NCI-H187 (cell line): Measurements from ENCODE around the gene APOL6.
"Not testable (repeated sequence)": the region's sequence is repeated elsewhere in the genome, so short reads cannot be mapped to it uniquely, and the experiment has no call there.

Experiments
- DNase-seq, 2 experiments: peaks; one replicate each; lab custom pipeline; 2025; lab: John Stamatoyannopoulos, UW

The APOL6 gene

DNA sequence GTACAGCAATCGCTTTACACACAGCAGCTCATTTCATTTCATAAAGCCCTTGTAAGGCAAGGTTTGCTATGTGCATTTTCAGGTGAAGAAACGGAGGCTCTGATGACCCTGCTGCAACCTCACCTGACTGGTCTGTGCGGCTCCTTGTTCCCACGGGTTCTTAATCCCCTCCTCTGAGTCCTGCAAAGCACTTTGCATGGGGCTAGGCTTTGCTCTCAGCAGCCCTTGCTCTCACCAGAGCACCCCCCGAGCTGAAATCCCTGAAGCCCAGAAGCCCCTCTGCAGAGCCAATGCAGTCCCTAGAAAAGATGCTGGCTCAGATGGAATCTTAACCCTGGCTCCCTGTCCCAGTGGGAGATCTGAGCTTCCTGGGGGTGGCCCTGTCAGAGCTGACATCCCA, 11.0 kb upstream of the APOL6 start:
- no peak for DNase-seq

DNA sequence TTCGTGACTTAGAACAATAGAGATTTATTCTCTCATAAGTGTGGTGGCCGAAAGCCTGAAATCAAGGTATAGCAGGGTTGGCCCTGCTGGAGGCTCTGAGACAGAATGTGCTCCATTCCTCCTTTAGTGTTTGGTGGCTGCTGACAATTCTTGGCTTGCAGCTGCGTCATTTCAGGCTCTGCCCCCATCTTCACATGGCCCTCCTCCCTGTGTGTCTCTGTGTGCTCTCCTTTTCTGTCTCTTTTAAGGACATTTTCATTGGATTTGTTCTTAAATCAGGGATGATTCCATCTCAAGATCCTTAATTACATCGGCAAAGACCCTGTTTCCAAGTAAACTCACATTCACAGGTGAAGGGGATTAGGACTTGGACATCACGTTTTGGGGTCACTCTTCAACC, 10.2 kb upstream of the APOL6 start:
- no peak for DNase-seq

- no peak for DNase-seq
Observed at GRCh38 chr22:35638410-35638809, 9.8 kb upstream of the APOL6 start.

GRCh38 chr22:35641494-35642120, 6.6 kb upstream of the APOL6 start:
- no peak for DNase-seq

- DNase-seq, result no peak
Observed at GRCh38 chr22:35642305-35642741, 5.9 kb upstream of the APOL6 start.

GRCh38 chr22:35643991-35644390, 4.3 kb upstream of the APOL6 start:
- no peak for DNase-seq

DNA sequence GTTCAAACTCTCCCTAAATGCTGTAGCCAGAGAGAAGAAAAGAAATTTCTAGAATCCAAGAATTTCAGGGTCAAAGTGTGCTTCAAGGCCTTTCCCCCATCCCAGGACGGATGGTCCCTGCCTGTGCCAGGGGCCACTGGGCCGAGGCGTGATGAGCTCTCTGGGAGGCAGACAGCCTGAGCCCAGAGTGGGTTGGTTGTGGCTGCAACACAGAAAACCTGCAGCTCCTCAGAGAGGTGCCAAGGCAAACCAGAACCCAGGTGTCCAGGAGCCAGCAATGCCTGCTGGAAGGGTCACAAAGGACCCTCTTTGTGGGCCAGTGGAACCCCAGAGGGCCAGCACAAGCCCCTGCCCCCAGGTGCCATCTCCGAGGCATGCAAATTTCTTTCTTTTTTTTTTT, 2.6 kb upstream of the APOL6 start:
- no peak for DNase-seq

DNA sequence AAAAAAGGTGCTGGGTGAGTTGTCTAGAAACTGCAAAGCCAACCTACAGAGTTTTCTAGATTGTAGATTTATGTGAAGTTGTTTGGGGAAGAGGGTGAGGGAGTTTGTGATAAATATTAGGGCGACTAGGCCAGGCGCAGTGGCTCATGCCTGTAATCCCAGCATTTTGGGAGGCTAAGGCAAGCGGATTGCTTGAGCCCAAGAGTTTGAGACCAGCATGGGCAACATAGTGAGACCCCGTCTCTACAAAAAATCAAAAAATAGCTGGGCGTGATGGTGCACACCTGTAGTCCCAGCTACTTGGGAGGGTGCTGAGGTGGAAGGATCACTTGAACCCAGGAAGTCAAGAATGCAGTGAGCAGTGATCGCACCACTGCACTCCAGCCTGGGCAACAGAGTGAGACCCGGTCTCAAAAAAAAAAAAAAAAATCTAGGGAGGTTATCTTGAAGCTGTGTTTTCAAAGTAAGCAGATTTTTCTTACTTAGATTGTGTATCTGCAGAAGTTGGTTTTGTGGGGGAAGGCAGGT, 844 bp downstream of the APOL6 start:
- DNase-seq, result no peak

DNA sequence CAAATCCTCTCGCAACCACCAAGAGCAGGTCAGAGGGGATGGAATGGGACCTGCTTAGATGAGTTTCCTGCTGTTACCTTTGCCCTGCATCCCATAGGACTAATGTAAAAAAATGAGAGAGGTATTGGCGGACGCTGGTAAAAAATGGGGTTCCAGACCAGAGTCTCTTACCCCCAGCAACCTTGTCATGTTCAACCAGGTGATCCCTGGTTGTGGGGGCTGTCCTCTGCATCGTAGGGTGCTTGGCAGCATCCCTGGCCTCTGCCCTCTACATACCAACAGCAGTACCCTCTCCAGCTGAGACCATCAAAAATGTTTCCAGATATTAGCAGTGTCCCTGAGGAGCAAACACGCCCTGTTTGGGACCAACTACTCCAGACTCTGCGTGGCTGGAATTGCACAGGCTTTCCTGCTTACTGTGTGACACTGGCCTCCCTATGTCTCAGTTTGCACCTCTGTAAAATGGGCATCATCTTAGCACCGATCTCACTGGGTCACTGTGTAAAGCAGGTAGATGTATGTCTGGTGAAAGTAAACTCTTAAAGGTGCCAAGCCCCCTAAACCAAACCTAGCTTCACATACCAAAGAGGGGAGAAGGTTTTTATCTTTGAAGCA, 1.5 kb downstream of the APOL6 start:
- DNase-seq, result no peak

- DNase-seq, result no peak
Observed at GRCh38 chr22:35651085-35651484, 2.8 kb downstream of the APOL6 start.

- DNase-seq, result no peak
Observed at GRCh38 chr22:35653824-35654223, 5.6 kb downstream of the APOL6 start.

GRCh38 chr22:35656284-35656752, 8.1 kb downstream of the APOL6 start:
- DNase-seq, result no peak

GRCh38 chr22:35657571-35658312, 9.5 kb downstream of the APOL6 start:
- DNase-seq, result no peak

GRCh38 chr22:35660291-35661127, 12.3 kb downstream of the APOL6 start:
- DNase-seq, result no peak

DNA sequence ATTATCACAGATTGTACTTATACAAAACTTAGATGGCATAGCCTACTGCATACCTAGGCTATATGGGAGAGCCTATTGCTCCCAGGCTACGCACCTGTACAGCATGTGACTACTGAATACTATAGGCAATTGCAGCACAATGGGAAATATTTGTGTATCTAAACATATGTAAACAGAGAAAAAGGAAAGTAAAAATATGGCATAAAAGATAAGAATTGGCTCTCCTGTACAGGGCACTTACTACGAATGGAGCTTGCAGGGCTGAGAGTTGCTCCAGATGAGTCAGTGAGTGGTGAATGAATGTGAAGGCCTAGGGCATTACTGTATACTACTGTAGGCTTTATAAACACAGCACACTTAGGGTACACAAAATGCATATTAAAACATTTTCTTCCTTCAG, 13.2 kb downstream of the APOL6 start:
- DNase-seq, result no peak

- DNase-seq, result no peak
Observed at GRCh38 chr22:35662914-35663313, 14.7 kb downstream of the APOL6 start.

DNA sequence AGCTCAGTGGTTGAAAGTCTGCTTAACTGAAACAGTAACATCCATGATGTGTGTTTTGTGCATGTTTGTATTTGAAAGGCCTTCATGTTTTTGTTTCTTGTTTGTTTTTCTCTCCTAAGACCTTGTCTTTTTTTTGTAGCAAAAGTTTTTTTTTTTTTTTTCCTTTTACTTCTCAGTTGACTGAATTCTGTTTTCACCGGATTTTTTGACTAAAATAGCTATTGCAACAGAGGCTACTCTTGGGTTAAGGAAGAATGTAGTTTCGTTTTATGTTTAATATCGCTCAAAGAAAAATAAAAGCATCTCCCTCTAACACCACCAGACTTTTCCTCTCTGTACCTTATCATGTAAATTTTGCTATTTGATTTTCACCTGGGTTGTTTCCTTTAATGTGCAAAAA, 15.1 kb downstream of the APOL6 start:
- DNase-seq, result no peak

DNA sequence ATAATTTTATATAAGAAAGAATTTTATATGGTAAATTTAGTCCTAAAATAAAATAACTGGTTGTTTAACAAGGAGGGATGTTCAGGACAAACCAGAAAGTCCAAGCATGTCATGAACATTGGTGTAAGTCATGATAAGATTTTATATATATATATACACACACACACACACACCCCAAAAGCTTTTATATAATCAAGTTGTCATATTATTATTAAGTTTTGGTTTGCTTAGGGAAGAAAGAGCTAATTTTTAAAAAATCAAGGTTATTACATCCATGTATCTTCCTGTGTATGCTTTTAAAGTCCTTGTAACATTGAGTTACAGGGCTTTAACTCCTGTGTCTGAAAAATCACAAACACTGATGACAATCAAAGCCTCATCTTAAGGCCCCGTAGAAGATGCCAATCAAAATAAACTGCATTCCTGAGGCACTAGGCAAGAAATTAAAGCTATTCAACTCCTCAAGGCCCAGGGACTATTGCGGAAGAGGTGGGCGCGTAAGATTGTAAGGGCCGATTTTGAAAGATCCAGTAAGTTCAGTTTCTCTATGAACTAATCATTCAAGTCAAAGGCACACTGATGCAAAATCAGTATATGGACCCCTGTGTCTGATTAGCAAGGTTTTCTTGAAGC, 16.8 kb downstream of the APOL6 start:
- no peak for DNase-seq

DNA sequence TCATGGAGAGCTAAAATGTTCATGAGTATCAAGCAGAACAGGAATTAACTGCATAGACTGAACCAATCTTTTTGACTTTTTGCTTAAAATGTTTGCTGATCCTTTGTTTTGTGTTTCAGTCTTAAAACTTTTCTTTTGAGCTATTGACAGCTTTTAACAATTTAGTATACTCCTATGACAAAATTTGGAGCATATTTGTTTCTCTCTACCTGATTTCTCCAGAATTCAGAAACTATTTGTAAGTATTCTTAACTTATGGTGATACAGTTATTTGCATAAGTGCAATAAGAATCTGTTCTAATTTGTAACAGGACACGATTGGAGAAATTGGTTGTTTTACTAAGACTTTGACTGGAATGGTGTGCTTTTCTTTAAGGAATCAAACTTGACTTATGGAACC, 18.5 kb downstream of the APOL6 start:
- not testable (repeated sequence) for DNase-seq

DNA sequence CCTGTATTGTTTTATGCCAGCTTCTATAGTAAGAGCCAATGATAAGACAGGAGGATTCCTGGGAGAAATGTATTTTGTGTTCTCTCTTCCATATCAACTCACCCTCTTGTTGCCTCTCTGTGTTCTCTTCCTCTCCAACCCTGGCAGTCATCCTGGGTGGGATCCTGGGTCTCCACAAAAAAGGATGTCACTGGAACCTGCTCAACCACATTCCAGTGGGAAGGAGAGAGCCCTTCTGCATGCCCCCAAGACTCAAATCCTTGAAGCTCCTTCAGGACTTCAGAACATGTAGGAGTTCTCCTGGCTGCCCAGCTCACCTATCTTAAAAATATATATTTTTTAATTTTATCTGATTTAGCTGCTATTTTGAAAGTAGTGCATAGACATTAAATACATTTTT, 26.1 kb downstream of the APOL6 start:
- no peak for DNase-seq

GRCh38 chr22:35676065-35676464, 27.8 kb downstream of the APOL6 start:
- not testable (repeated sequence) for DNase-seq
